Endodermal cell (in vitro differentiated cells): ENCODE results near the gene TLX1. TPM values are rescaled to one million over a fixed set of nuclear protein-coding genes. Genes with fewer than 3 reads are reported as not detected.

Experiments
- DNase-seq: peaks from one replicate; pipeline ENCODE4 v3.0.0-alpha.2; 2017
- H3K27ac ChIP-seq: 2 replicates; pipeline ENCODE4 v1.5.1; 2013; ENCODE audit warnings: mild to moderate bottlenecking, low read depth, low read length, moderate library complexity
- H3K27me3 ChIP-seq: 2 replicates; pipeline ENCODE4 v1.6.1; 2013; ENCODE audit warnings: mild to moderate bottlenecking, low read length, moderate library complexity; ENCODE audit not compliant: insufficient read depth, control insufficient read depth, poor library complexity, severe bottlenecking
- H3K36me3 ChIP-seq: 2 replicates; pipeline ENCODE4 v1.7.0; 2013; ENCODE audit warnings: mild to moderate bottlenecking, low read length, moderate library complexity; ENCODE audit not compliant: control insufficient read depth, insufficient read depth
- H3K4me1 ChIP-seq: one replicate; pipeline ENCODE4 v1.7.0; 2013; ENCODE audit warnings: low read length; ENCODE audit not compliant: control insufficient read depth, insufficient read depth
- H3K4me3 ChIP-seq: 2 replicates; pipeline ENCODE4 v1.5.1; 2013; ENCODE audit warnings: mild to moderate bottlenecking, low read length, moderate library complexity
- H3K9ac ChIP-seq: 2 replicates; pipeline ENCODE4 v1.6.1; 2013; ENCODE audit warnings: mild to moderate bottlenecking, low read length, moderate library complexity; ENCODE audit not compliant: poor library complexity, severe bottlenecking; ENCODE audit errors: extremely low read depth
- H3K9me3 ChIP-seq: 2 replicates; pipeline ENCODE4 v1.6.1; 2013; ENCODE audit warnings: mild to moderate bottlenecking, low read length, moderate library complexity; ENCODE audit not compliant: control insufficient read depth
- H3K27ac Mint-ChIP-seq: 2 replicates; pipeline ENCODE4 v1.8.0; 2020; ENCODE audit warnings: mixed read lengths
- H3K27me3 Mint-ChIP-seq: 2 replicates; pipeline ENCODE4 v1.8.0; 2021; ENCODE audit warnings: mild to moderate bottlenecking, mixed read lengths; ENCODE audit not compliant: insufficient read depth
- H3K36me3 Mint-ChIP-seq: 2 replicates; pipeline ENCODE4 v1.8.0; 2020; ENCODE audit warnings: low read depth, mixed read lengths
- H3K4me1 Mint-ChIP-seq: 2 replicates; pipeline ENCODE4 v1.8.0; 2020; ENCODE audit warnings: mixed read lengths
- H3K4me3 Mint-ChIP-seq: 2 replicates; pipeline ENCODE4 v1.8.0; 2020; ENCODE audit warnings: mild to moderate bottlenecking, moderate library complexity, mixed read lengths
- H3K9me3 Mint-ChIP-seq: 2 replicates; pipeline ENCODE4 v1.8.0; 2020; ENCODE audit warnings: mild to moderate bottlenecking, mixed read lengths
- WGBS, 2 experiments: methylation state at CpG; one replicate each; pipeline versions ENCODE4 v1.1.5 to v1.1.7; 2013; ENCODE audit warnings: missing lambda C conversion rate in 2 of 2, mixed read lengths in 1 of 2; ENCODE audit not compliant: insufficient coverage in 1 of 2, insufficient read length in 1 of 2; 5-methylcytosine and 5-hydroxymethylcytosine counted together
- total RNA-seq, 2 donors: library from RNA; stranded (reverse); fragmentation: NEBNext Ultra II Directional in 1 of 2; extraction: Animal tissue kit (Norgen Biotek cat#: 25700) in 1 of 2; gene quantifications; 2 replicates in 1 of 2; 3 replicates in 1 of 2; pipeline ENCODE4 v1.2.1, GENCODE V29; 2021
- TF ChIP-seq, protein P1 (sequence below): fragments of 200-600 bp; sonication (generic); conservative IDR thresholded peaks from 2 replicates; pipeline ENCODE4 v1.5.0; 2021; ENCODE audit warnings: antibody characterized with exemption, mild to moderate bottlenecking

TLX1 gene
- total RNA-seq, 2 donors from 2014 or later: not detected

DNA sequence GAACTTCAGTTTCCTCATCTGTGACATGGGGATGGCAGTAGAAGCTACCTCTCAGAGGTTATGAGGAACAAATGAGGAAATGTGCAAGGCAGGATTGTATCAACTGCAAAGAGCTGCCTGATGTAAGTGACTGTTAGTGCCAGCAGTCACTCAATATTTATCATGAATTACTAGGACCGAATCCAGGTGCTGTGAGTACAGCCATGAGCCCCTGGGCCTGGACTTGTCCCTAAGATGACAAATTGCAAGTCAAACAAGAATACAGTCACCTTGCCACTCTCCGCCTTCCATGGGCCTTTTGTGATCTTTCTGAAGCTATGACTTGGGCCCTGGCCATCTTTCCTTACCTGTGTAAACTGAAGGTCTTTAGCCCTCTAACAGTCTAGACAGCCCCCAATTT lies 27.7 kb upstream of the TLX1 start:
- H3K27ac ChIP-seq: no peak overlapping the region
- no peak overlapping the region for H3K4me3 ChIP-seq
- 87 to 100% methylated on average over 1 to 2 of the region's 2 CpGs for WGBS, 2 experiments
- H3K27me3 ChIP-seq: peaks cover 87% of the 10 kb centered on the region
- TF ChIP-seq, protein P1, sequence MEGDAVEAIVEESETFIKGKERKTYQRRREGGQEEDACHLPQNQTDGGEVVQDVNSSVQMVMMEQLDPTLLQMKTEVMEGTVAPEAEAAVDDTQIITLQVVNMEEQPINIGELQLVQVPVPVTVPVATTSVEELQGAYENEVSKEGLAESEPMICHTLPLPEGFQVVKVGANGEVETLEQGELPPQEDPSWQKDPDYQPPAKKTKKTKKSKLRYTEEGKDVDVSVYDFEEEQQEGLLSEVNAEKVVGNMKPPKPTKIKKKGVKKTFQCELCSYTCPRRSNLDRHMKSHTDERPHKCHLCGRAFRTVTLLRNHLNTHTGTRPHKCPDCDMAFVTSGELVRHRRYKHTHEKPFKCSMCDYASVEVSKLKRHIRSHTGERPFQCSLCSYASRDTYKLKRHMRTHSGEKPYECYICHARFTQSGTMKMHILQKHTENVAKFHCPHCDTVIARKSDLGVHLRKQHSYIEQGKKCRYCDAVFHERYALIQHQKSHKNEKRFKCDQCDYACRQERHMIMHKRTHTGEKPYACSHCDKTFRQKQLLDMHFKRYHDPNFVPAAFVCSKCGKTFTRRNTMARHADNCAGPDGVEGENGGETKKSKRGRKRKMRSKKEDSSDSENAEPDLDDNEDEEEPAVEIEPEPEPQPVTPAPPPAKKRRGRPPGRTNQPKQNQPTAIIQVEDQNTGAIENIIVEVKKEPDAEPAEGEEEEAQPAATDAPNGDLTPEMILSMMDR: no peak
- Mint-ChIP-seq H3K4me3 (no peak overlapping the region), H3K27me3 (peaks cover 65% of the 10 kb centered on the region), H3K36me3 (no peaks in the 10 kb centered on the region), H3K4me1 (no peaks in the 10 kb centered on the region), H3K27ac (no peak overlapping the region), H3K9me3 (no peaks in the 10 kb centered on the region)
- no peak overlapping the region for H3K9ac ChIP-seq
- DNase-seq: no peak
- H3K9me3 ChIP-seq: no peaks in the 10 kb centered on the region
- H3K4me1 ChIP-seq: no peaks in the 10 kb centered on the region
- H3K36me3 ChIP-seq: no peaks in the 10 kb centered on the region

DNA sequence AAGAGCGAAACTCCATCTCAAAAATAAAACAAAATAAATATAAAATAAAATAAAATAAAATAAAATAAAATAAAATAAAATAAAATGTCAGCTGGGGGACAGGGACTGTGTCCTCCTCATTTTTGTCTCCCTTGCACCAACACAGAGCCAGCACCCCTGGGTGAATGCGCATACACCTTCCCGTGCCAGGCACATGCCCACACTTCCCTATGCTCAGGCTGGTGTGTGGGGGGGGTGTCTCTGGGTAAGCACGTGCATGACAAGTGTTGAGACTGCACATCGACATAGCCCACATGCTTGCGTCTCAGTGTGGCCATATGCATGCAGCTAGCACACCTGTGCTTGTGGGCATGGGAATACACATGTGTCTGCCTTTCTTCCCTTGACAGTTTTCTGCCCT lies 24.7 kb upstream of the TLX1 start:
- peaks cover 63% of the 10 kb centered on the region for H3K27me3 ChIP-seq
- H3K9me3 ChIP-seq: no peaks in the 10 kb centered on the region
- H3K27ac Mint-ChIP-seq: no peak overlapping the region
- no peaks in the 10 kb centered on the region for H3K36me3 Mint-ChIP-seq
- H3K27ac ChIP-seq: no peak overlapping the region
- H3K4me1 Mint-ChIP-seq: peaks cover 2% of the 10 kb centered on the region
- no peak overlapping the region for H3K4me3 Mint-ChIP-seq
- no peak overlapping the region for H3K4me3 ChIP-seq
- DNase-seq: no peak
- H3K9me3 Mint-ChIP-seq: no peaks in the 10 kb centered on the region
- peaks cover 51% of the 10 kb centered on the region for H3K27me3 Mint-ChIP-seq
- TF ChIP-seq, protein P1: no peak
- WGBS, 2 experiments: 84 to 94% methylated on average over 3 to 5 of the region's 6 CpGs
- H3K36me3 ChIP-seq: no peaks in the 10 kb centered on the region
- no peak overlapping the region for H3K9ac ChIP-seq
- no peaks in the 10 kb centered on the region for H3K4me1 ChIP-seq

GRCh38 chr10:101107771-101108170 lies 23.3 kb upstream of the TLX1 start:
- Mint-ChIP-seq H3K36me3 (no peaks in the 10 kb centered on the region), H3K4me1 (peaks cover 2% of the 10 kb centered on the region), H3K9me3 (no peaks in the 10 kb centered on the region), H3K4me3 (no peak overlapping the region), H3K27me3 (peaks cover 46% of the 10 kb centered on the region), H3K27ac (no peak overlapping the region)
- Histone ChIP-seq H3K4me1 (no peaks in the 10 kb centered on the region), H3K36me3 (no peaks in the 10 kb centered on the region), H3K9me3 (no peaks in the 10 kb centered on the region), H3K9ac (no peak overlapping the region), H3K4me3 (no peak overlapping the region), H3K27me3 (peaks cover 58% of the 10 kb centered on the region), H3K27ac (no peak overlapping the region)
- 89 to 93% methylated on average over 2 to 5 of the region's 5 CpGs for WGBS, 2 experiments
- TF ChIP-seq, protein P1: no peak
- no peak for DNase-seq
